HG03565 (cell line): Measurements from ENCODE around the gene EIF4G3.
"Not testable (repeated sequence)": the region's sequence is repeated elsewhere in the genome, so short reads cannot be mapped to it uniquely, and the experiment has no call there.

ENCODE experiments used
- ATAC-seq: cut with Tn5 transposase; IDR thresholded peaks from one replicate; pipeline ENCODE4 v1.9.1; 2021; ENCODE audit warnings: mild to moderate bottlenecking, moderate library complexity; ENCODE audit not compliant: unreplicated experiment

Gene EIF4G3

DNA sequence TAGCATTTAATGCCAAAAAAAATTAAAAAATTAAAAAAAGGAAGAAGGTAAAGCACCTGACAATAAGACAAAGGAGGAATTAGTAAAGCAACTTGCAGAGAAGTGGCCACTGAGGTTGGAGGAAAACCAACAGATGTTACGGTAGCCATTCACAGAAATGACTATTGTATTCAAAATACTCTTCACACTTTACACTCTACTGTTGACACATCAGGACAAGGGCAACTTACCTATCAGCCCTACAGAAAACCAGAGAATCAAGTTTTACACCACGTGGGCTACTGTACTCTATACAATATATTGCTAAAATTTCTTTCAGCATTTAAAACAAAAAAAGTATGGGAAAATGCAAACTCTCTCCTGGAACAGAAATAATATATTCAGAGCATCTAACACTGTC, 70.0 kb downstream of the EIF4G3 start:
- ATAC-seq: no peak

DNA sequence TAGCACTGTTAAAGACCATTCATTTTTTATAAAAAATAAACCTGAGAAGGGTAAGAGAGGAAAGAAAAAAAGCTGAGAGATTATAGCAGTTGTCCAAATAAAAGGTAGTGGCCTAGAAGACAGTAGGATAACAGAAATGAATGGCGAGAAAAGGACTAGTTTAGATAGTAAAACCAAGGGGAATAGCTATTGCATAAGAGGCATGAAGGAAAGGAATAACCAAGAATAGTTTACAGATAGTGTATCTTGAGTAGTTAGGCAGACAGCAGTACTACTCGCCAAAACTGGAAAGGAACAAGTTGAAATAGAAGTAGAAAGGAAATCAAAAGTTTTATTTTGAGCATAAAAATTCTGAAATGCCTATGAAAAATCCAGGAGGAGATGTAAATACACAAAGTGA, 70.5 kb downstream of the EIF4G3 start:
- ATAC-seq: no peak

DNA sequence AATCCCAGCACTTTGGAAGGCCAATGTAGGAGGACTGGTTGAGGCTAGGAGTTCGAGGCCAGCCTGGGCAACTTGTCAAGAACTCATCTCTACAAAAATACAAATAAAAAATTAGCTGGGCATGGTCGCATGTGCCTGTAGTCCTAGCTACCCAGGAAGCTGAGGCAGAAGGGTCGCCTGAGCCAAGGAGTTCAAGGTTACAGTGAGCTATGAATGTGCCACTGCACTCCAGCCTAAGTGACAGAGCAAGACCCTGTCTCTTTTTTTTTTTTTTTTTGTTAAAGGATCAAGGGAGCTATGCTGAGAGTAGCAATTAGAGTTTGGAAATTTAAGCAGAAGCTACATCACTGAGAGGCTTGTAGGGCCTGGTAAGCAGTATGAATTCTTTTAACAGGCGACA, 70.9 kb downstream of the EIF4G3 start:
- ATAC-seq: no peak

DNA sequence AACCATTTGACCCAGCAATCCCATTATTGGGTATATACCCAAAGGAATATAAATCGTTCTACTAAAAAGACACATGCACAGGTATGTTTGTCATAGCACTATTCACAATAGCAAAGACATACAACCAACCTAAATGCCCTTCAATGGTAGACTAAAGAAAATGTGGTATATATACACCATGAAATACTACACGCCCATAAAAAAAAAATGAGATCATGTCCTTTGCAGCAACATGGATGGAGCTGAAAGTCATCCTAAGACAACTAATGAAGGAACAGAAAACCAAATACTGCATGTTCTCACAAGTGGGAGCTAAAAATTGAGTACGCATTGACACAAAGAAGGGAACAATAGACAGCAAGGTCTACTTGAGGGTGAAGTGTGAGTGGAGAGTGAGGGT, 72.0 kb downstream of the EIF4G3 start:
- no peak for ATAC-seq

DNA sequence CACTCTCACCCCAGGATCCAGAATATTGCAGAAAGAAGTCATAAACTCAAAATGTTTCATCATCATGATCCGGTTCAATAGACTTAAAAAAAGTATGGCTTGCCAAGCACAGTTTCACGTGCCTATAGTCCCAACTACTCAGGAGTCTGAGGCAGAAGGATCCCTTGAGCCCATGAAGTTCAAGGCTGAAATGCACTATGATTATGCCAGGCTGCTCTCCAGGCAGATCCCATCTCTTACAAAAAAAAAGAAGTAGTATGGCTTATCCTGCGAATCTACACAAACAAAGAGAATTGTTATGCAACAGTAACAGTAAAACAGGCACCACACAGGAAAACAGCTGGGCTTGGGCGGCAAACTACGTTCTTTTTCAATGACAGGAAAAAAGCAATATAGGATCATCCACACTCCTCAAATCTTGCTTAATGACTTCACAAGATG, 76.2 kb downstream of the EIF4G3 start:
- no peak for ATAC-seq

DNA sequence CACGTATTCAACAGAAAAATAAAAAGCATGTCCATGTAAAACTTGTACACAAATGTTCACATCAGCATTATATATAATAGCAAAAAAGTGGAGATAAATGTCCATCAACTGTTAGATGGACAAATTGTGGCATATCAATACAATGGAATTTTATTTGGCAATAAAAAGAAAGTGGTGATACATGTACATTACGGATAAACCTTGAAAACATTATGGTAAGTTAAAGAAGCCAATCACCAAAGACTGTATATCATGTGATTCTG, 76.9 kb downstream of the EIF4G3 start:
- ATAC-seq: no peak

DNA sequence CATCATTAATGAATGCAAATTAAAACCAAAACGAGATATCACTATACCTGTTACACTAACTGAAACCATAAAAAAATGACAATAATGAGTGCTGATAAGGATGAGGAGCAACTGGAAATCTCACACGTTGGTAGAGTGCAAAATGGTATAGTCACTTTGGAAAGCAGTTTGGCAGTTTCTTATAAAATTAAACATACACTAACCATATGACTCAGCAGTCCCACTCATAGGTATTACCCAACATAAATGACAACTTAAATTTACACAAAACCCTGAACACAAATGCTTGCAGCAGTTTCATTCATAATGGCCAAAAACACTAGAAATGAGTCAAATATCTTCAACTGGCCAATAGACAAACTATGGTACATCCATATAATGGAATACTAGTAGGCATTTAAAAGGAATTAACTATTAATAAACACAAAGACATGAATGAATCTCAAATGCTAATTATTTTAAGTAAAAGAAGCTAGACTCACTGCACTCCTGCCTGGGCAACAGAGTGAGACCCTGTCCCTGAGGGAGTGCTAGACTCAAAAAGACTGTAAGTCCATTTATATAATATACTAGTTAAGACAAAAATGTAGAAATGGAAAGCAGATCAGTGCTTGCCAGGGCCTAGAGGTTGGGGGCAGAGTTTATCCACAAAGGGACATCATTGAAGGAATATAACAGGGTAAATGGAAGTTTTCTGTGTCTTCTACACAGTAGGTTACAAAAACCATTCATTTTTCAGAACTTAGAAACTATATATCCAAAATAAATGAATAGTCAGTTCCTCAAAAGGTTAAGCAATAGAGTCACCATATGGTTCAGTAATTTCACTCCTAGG, 77.4 kb downstream of the EIF4G3 start:
- ATAC-seq: no peak

DNA sequence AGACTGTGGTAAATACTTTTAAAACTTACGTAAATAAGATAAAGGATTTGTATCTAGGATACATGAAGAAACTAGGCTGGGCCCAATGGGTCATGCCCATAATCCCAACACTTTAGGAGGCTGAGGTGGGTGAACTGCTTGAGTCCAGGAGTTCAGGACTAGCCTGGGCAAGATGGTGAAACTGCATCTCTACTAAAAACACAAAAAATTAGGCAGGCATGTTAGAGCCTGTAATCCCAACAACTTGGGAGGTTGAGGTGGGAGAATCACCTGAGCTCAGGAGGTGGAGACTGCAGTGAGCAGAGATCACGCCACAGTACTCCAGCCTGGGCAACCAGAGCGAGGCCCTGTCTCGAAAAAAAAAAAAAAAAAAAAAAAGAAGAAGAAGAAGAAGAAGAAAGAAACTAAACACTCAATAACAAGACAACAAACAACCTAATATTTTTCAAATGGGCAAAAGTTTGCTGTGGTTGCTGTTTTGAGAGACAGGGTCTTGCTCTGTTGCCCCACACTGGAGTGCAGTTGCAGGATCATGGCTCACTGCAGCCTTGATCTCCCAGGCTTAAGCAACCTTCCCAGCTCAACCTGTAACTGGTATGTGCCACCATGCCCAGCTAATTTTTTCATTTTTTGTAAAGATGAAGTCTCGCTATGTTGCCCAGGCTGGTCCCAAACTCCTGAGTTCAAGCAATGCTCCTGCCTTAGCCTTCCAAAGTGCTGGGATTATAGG, 78.3 kb downstream of the EIF4G3 start:
- ATAC-seq: no peak

DNA sequence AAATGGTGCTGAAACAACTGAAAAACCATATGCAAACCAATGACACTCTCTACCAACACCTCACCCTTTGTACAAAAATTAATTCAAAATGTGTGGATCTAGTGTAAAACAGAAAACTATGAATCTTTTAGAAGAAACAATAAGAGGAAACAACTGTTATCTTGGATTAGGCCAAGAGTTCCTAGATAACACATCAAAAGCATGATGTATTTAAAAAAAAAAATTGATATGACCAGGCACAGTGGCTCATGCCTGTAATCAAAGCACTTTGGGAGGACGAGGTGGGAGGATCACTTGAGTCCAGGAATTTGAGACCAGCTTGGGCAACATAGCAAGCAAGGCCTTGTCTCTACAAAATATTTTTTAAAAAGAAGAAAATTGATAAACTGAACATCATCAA, 79.0 kb downstream of the EIF4G3 start:
- ATAC-seq: no peak

DNA sequence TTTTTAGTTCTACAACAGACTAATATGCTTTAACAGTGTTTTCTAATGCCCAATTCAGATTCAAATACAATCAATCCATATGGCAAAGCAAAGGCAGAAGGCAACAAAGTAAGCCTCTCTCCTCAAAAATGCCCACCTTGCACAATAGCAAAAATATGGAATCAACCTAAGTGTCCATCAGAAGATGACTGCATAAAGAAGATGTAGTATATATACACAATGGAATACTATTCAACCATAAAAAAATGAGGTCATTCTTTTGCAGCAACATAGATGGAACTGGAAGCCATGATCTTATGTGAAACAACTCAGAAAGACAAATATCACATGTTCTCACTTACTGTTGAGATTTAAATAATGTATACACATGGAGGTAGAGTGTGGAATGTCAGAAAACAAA, 80.7 kb downstream of the EIF4G3 start:
- no peak for ATAC-seq

DNA sequence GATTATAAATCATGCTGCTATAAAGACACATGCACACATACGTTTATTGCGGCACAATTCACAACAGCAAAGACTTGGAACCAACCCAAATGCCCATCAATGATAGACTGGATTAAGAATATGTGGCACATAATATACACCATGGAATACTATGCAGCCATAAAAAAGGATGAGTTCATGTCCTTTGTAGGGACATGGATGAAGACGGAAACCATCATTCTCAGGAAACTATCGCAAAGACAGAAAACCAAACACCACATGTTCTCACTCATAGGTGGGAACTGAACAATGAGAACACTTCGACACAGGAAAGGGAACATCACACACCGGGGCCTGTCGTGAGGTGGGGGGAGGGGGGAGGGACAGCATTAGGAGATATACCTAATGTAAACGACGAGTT, 82.4 kb downstream of the EIF4G3 start:
- not testable (repeated sequence) for ATAC-seq

DNA sequence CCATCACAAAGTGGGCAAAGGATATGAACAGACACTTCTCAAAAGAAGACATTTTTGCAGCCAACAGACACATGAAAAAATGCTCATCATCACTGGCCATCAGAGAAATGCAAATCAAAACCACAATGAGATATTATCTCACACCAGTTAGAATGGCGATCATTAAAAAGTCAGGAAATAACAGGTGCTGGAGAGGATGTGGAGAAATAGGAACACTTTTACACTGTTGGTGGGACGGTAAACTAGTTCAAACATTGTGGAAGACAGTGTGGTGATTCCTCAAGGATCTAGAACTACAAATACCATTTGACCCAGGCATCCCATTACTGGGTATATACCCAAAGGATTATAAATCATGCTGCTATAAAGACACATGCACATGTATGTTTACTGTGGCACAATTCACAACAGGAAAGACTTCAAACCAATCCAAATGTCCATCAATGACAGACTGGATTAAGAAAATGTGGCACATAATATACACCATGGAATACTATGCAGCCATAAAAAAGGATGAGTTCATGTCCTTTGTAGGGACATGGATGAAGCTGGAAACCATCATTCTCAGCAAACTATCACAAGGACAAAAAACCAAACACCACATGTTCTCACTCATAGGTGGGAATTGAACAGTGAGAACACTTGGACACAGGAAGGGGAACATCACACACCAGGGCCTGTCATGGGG, 83.3 kb downstream of the EIF4G3 start:
- ATAC-seq: not testable (repeated sequence)

DNA sequence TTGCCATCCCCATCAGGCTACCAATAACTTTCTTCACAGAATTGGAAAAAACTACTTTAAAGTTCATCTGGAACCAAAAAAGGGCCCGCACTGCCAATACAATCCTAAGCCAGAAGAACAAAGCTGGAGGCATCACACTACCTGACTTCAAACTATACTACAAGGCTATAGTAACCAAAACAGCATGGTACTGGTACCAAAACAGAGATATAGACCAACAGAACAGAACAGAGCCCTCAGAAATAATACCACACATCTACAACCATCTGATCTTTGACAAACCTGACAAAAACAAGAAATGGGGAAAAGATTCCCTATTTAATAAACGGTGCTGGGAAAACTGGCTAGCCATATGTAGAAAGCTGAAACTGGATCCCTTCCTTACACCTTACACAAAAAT, 84.2 kb downstream of the EIF4G3 start:
- not testable (repeated sequence) for ATAC-seq

DNA sequence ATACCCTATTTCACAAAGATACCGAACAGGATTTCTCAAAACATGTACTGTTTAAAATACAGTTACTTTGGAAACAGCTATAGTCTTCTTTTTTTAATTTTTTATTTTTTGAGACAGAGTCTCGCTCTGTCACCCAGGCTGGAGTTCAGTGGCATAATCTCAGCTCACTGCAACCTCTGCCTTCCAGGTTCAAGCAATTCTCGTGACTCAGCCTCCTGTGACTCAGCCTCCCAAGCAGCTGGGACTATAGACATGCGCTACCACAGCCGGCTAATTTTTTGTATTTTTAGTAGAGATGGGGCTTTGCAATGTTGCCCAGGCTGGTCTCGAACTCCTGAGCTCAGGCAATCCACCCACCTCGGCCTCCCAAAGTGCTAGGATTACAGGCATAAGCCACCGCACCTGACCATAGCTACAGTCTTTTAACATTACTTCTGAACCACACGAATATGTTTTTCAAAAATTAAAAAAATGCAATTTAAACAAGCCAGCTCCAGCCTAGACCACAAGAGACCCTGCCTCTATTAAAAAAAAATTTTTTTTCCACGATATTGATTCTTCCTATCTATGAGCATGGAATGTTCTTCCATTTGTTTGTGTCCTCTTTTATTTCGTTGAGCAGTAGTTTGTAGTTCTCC, 85.5 kb downstream of the EIF4G3 start:
- not testable (repeated sequence) for ATAC-seq

DNA sequence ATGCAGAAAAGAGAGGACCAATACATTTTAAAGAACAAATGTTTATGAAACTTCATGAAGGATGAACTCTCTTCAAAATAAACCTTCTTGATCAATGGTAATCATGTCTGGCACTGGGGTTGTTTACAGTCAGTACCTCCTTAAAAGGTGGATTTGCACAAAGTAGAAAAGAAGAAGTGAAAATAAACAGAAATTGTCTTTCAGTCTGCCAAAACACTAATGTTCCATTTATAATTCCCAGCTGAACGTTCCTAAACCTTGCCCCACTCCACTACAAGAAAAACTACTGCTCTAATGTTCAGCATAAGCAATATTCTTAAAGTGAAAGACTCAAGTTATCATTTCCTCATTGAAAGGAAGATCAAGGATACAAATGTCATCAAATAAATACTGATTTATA, 86.2 kb downstream of the EIF4G3 start:
- ATAC-seq: no peak

DNA sequence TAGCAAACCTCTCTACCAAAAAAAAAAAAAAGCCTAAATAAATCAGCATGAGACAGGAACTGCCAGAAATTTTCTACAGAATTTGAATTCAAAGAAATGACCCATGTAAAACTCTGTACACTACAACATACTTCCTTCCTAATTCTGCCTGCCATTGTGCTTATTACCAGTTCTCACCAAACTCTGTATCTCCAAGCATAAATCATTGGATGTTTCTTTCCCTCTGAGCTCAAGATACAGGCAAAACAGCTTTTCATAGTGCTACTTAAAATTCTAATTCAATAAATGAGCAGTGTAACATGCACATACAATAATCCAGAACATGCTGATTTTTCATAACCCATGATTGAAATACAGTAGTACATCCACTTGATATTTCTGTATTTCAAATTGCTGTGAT, 87.0 kb downstream of the EIF4G3 start:
- no peak for ATAC-seq

DNA sequence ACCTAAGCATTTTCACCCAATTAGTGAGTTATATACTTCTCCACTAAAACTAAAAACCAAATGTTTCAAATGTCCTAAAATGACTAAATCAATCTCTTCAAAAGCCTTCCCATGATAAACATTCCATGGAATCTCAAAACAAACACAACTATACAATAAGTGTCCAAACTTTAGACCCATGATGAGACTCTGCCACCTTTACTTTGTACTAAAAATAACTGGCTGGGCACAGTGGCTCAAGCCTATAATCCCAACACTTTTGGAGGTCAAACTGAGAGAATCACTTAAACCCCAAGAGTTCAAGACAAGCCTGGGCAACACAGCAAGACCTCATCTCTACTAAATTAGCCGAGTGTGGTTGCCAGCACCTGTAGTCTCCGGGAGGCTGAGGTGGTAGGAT, 87.4 kb downstream of the EIF4G3 start:
- ATAC-seq: no peak

DNA sequence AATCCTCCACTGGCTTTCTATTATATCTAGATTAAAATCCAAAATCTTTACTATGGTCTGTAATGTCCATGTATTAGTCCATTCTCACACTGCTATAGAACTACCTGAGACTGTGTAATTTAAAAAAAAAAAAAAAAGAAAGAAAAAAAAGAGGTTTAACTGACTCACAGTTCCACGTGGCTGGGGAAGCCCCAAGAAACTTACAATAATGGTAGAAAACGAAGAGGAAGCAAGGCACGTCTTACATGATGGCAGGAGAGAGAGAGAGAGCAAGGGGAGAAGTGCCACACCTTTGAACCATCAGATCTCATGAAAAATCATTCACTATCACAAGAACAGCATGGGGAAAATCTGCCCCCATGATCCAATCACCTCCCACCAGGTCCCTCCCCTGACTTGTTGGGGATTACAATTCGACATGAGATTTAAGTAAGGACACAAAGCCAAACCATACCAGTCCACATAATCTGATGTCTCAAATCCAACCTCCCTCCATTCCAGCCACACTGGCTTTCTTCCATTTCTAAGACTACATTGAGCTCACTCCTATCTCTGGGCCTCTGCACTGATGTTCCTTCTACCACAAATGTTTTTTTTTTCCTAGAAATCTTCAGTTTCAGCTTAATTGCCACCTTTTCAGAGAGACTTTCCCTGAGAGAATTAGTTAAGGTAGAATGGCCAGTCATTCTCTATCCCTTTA, 92.4 kb downstream of the EIF4G3 start:
- ATAC-seq: no peak

DNA sequence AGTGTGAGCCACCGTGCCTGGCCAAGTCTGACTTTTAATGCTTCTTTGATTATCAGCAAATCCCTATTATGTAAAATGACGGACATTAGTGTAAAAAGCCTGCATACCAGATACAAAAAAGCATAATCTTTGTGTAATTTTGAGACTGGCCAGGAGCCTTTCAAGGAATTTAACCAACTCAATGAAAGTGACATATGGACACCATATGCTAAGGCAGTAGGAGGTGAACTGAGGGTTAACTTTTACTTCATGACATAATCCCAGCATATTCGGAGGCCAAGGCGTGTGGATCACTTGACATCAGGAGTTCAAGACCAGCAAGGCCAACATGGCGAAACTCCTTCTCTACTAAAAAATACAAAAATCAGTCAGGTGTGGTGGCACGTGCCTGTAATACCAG, 94.6 kb downstream of the EIF4G3 start:
- no peak for ATAC-seq

DNA sequence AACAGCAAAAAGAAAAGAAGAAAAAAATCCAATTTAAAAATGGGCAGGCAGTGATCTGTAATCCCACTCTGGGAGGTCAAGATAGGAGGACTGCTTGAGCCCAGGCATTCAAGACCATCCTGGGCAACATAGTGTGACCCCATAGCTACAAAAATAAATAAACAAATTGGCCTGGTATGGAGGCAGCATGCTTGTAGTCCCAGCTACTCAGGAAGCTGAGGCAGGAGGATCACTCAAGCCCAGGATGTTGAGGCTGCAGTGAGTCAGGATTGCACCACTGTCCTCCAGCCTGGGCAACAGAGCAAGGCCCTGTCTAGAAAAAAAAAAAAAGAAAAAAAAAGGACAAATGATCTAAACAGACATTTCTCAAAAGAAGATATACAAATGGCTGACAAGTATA, 99.6 kb downstream of the EIF4G3 start:
- ATAC-seq: no peak

DNA sequence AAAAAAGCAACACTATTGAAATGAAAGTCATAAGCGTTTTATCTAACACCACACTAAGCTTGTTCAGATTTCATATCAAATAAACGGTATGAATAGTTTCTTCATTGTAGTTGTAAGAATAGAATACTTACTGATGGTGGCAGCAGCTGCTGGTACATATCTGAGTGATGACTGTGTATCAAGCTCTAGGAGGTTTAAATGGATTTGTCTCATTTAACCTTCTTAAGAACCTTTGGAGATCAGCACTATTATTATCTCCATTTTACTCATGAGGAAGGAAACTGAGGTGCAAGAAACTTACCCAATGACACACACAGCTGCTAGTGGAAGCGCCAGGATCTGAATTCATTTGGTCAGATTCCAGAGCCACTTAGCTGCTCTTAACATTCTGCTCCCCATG, 104.0 kb downstream of the EIF4G3 start:
- no peak for ATAC-seq
